CD8-positive, alpha-beta memory T cell (primary cell): Measurements from ENCODE around the gene NUP93. TPM values are rescaled to one million over a fixed set of nuclear protein-coding genes. Genes with fewer than 3 reads are reported as not detected.

ENCODE experiments used
- CTCF ChIA-PET: fragments of 350-600 bp; sonication (Branson Sonifier 250); formaldehyde crosslinking; loops from one replicate; lab custom pipeline; 2021; ENCODE audit warnings: antibody characterized with exemption; lab: Charles Lee
- POLR2A ChIA-PET: fragments of 350-600 bp; sonication (Branson Sonifier 250); formaldehyde crosslinking; loops from one replicate; lab custom pipeline; 2021; ENCODE audit warnings: antibody characterized with exemption; lab: Charles Lee
- DNase-seq, 5 donors: peaks; one replicate each; pipeline versions ENCODE4 v3.0.0 to v3.0.0-alpha.2; 2020 to 2022; ENCODE audit warnings: mixed read lengths in 1 of 5
- H3K27ac ChIP-seq: one replicate; pipeline ENCODE4 v1.7.0; 2013; ENCODE audit warnings: low read depth, mild to moderate bottlenecking, low read length, moderate library complexity
- H3K27me3 ChIP-seq: 2 replicates; pipeline ENCODE4 v1.7.0; 2013; ENCODE audit warnings: low read length, mild to moderate bottlenecking; ENCODE audit not compliant: insufficient read depth, poor library complexity, severe bottlenecking
- H3K36me3 ChIP-seq: 2 replicates; pipeline ENCODE4 v1.7.0; 2013; ENCODE audit warnings: mild to moderate bottlenecking, low read length, moderate library complexity; ENCODE audit not compliant: insufficient read depth
- H3K4me1 ChIP-seq: 2 replicates; pipeline ENCODE4 v1.7.0; 2013; ENCODE audit warnings: mild to moderate bottlenecking, low read length, moderate library complexity; ENCODE audit not compliant: insufficient read depth
- H3K4me3 ChIP-seq: 2 replicates; pipeline ENCODE4 v1.7.0; 2013; ENCODE audit warnings: mild to moderate bottlenecking, low read length
- H3K9me3 ChIP-seq: 2 replicates; pipeline ENCODE4 v1.7.0; 2013; ENCODE audit warnings: mild to moderate bottlenecking, low read length
- H3K27ac Mint-ChIP-seq, 8 donors: one replicate each; pipeline ENCODE4 v1.8.0; 2020 to 2021; ENCODE audit warnings: mixed read lengths in 8 of 8, mild to moderate bottlenecking in 6 of 8, inconsistent platforms in 3 of 8, moderate library complexity in 3 of 8
- H3K27me3 Mint-ChIP-seq, 2 donors: one replicate each; pipeline ENCODE4 v1.8.0; 2020 to 2021; ENCODE audit warnings: mixed read lengths in 2 of 2, mild to moderate bottlenecking in 1 of 2, moderate library complexity in 1 of 2
- H3K36me3 Mint-ChIP-seq, 3 donors: one replicate each; pipeline ENCODE4 v1.8.0; 2020 to 2021; ENCODE audit warnings: mixed read lengths in 3 of 3, inconsistent platforms in 1 of 3, mild to moderate bottlenecking in 1 of 3
- H3K4me1 Mint-ChIP-seq, 3 donors: one replicate each; pipeline ENCODE4 v1.8.0; 2020 to 2021; ENCODE audit warnings: mixed read lengths in 3 of 3, inconsistent platforms in 1 of 3, mild to moderate bottlenecking in 1 of 3
- H3K4me3 Mint-ChIP-seq, 7 donors: one replicate each; pipeline ENCODE4 v1.8.0; 2020 to 2021; ENCODE audit warnings: mixed read lengths in 7 of 7, mild to moderate bottlenecking in 6 of 7, moderate library complexity in 4 of 7, inconsistent platforms in 2 of 7
- H3K9me3 Mint-ChIP-seq, 5 donors: one replicate each; pipeline ENCODE4 v1.8.0; 2020 to 2022; ENCODE audit warnings: mixed read lengths in 5 of 5, mild to moderate bottlenecking in 3 of 5, moderate library complexity in 2 of 5, inconsistent platforms in 1 of 5
- polyA plus RNA-seq: library from polyadenylated mRNA; unstranded; fragments of 300-500 nt; fragmentation: Illumina TruSeq; gene quantifications from one replicate; pipeline ENCODE4 v1.2.3, GENCODE V29; 2021
- total RNA-seq, 2 experiments: library from RNA; stranded (reverse); gene quantifications; one replicate each; pipeline ENCODE4 v1.2.3, GENCODE V29; 2021

The NUP93 gene
- total and polyA plus RNA-seq, 3 experiments from 2014 or later, result 93.8 to 155 (median 153) TPM

GRCh38 chr16:56686758-56687157, 43.2 kb upstream of the NUP93 start:
- H3K4me3 Mint-ChIP-seq, result peak overlapping the region in 1 of 7 donors; percentile 28
- Histone ChIP-seq H3K36me3 (no peaks in the 10 kb centered on the region), H3K27ac (no peak overlapping the region), H3K9me3 (no peaks in the 10 kb centered on the region), H3K4me3 (no peak overlapping the region), H3K4me1 (peaks cover 13% of the 10 kb centered on the region), H3K27me3 (no peaks in the 10 kb centered on the region)
- DNase-seq, result no peak
- no peak overlapping the region for H3K27ac Mint-ChIP-seq
- peaks cover 3 to 6% (median 6%) of the 10 kb centered on the region in 3 donors for H3K36me3 Mint-ChIP-seq
- peaks cover 0 to 3% (median 0%) of the 10 kb centered on the region in 5 donors for H3K9me3 Mint-ChIP-seq
- H3K27me3 Mint-ChIP-seq, result peaks cover 2 to 5% of the 10 kb centered on the region in 2 donors
- ChIA-PET CTCF (no interaction called here), POLR2A (no interaction called here)
- peaks cover 21 to 22% (median 21%) of the 10 kb centered on the region in 3 donors for H3K4me1 Mint-ChIP-seq

- no peaks in the 10 kb centered on the region for H3K36me3 ChIP-seq
- H3K4me1 Mint-ChIP-seq, result peaks cover 8% of the 10 kb centered on the region in 3 donors
- H3K36me3 Mint-ChIP-seq, result peaks cover 3 to 6% (median 3%) of the 10 kb centered on the region in 3 donors
- peaks cover 2% of the 10 kb centered on the region for H3K4me1 ChIP-seq
- peaks cover 0 to 3% (median 0%) of the 10 kb centered on the region in 5 donors for H3K9me3 Mint-ChIP-seq
- H3K27me3 ChIP-seq, result no peaks in the 10 kb centered on the region
- H3K9me3 ChIP-seq, result no peaks in the 10 kb centered on the region
- H3K27me3 Mint-ChIP-seq, result peaks cover 2 to 5% of the 10 kb centered on the region in 2 donors
- no peak overlapping the region for H3K27ac Mint-ChIP-seq
- POLR2A ChIA-PET, result no interaction called here
- H3K27ac ChIP-seq, result no peak overlapping the region
- peak overlapping the region in 1 of 7 donors; percentile 10 for H3K4me3 Mint-ChIP-seq
- H3K4me3 ChIP-seq, result no peak overlapping the region
- CTCF ChIA-PET, result no interaction called here
- DNase-seq, result no peak
Observed at GRCh38 chr16:56688762-56689161, 41.2 kb upstream of the NUP93 start.

- peaks cover 3 to 5% (median 3%) of the 10 kb centered on the region in 3 donors for H3K36me3 Mint-ChIP-seq
- H3K27me3 Mint-ChIP-seq, result peaks cover 2 to 5% of the 10 kb centered on the region in 2 donors
- Histone ChIP-seq H3K4me3 (no peak overlapping the region), H3K27ac (no peak overlapping the region), H3K27me3 (no peaks in the 10 kb centered on the region), H3K9me3 (no peaks in the 10 kb centered on the region), H3K4me1 (no peaks in the 10 kb centered on the region), H3K36me3 (no peaks in the 10 kb centered on the region)
- ChIA-PET POLR2A (no interaction called here), CTCF (no interaction called here)
- peaks cover 4% of the 10 kb centered on the region in 3 donors for H3K4me1 Mint-ChIP-seq
- no peak for DNase-seq
- peaks cover 0 to 3% (median 0%) of the 10 kb centered on the region in 5 donors for H3K9me3 Mint-ChIP-seq
- no peak overlapping the region for H3K27ac Mint-ChIP-seq
- no peak overlapping the region for H3K4me3 Mint-ChIP-seq
Observed at GRCh38 chr16:56689171-56689570, 40.8 kb upstream of the NUP93 start.

- no peak for DNase-seq
- CTCF ChIA-PET, result interaction anchor here (1.1 kb wide), 1 partner anchor 47 kb away, joined by 3 read pairs; no protein-coding TSS in a partner anchor
- no peaks in the 10 kb centered on the region for H3K4me1 Mint-ChIP-seq
- Histone ChIP-seq H3K4me3 (no peak overlapping the region), H3K27me3 (no peaks in the 10 kb centered on the region), H3K9me3 (no peaks in the 10 kb centered on the region), H3K36me3 (no peaks in the 10 kb centered on the region), H3K4me1 (no peaks in the 10 kb centered on the region), H3K27ac (no peak overlapping the region)
- H3K27me3 Mint-ChIP-seq, result peaks cover 2 to 5% of the 10 kb centered on the region in 2 donors
- H3K27ac Mint-ChIP-seq, result no peak overlapping the region
- peaks cover 3% of the 10 kb centered on the region in 3 donors for H3K36me3 Mint-ChIP-seq
- H3K4me3 Mint-ChIP-seq, result no peak overlapping the region
- peaks cover 0 to 3% (median 0%) of the 10 kb centered on the region in 5 donors for H3K9me3 Mint-ChIP-seq
- POLR2A ChIA-PET, result no interaction called here
Observed at GRCh38 chr16:56690420-56691122, 39.4 kb upstream of the NUP93 start.

GRCh38 chr16:56691885-56692284, 38.0 kb upstream of the NUP93 start:
- no peaks in the 10 kb centered on the region for H3K36me3 Mint-ChIP-seq
- Histone ChIP-seq H3K4me1 (no peaks in the 10 kb centered on the region), H3K36me3 (no peaks in the 10 kb centered on the region), H3K9me3 (no peaks in the 10 kb centered on the region), H3K27ac (no peak overlapping the region), H3K27me3 (no peaks in the 10 kb centered on the region), H3K4me3 (no peak overlapping the region)
- no peak for DNase-seq
- POLR2A ChIA-PET, result no interaction called here
- CTCF ChIA-PET, result interaction anchor here (2.6 kb wide), 1 partner anchor 10 kb away, joined by 11 read pairs; no protein-coding TSS in a partner anchor
- no peaks in the 10 kb centered on the region for H3K4me1 Mint-ChIP-seq
- no peak overlapping the region for H3K4me3 Mint-ChIP-seq
- H3K27me3 Mint-ChIP-seq, result peaks cover 2 to 5% of the 10 kb centered on the region in 2 donors
- no peak overlapping the region for H3K27ac Mint-ChIP-seq
- H3K9me3 Mint-ChIP-seq, result no peaks in the 10 kb centered on the region

GRCh38 chr16:56695246-56695645, 34.7 kb upstream of the NUP93 start:
- POLR2A ChIA-PET, result no interaction called here
- Mint-ChIP-seq H3K9me3 (peaks cover 0 to 2% (median 0%) of the 10 kb centered on the region in 5 donors), H3K36me3 (peaks cover 0 to 6% (median 0%) of the 10 kb centered on the region in 3 donors), H3K27me3 (peaks cover 2 to 5% of the 10 kb centered on the region in 2 donors), H3K27ac (no peak overlapping the region), H3K4me3 (no peak overlapping the region), H3K4me1 (no peaks in the 10 kb centered on the region)
- no peak overlapping the region for H3K27ac ChIP-seq
- no peak overlapping the region for H3K4me3 ChIP-seq
- H3K27me3 ChIP-seq, result no peaks in the 10 kb centered on the region
- CTCF ChIA-PET, result interaction anchor here (0.7 to 1.3 kb wide), 3 partner anchors 9 to 117 kb away, joined by 3 to 5 read pairs (median 3); no protein-coding TSS in a partner anchor
- H3K36me3 ChIP-seq, result no peaks in the 10 kb centered on the region
- H3K9me3 ChIP-seq, result no peaks in the 10 kb centered on the region
- DNase-seq, result no peak
- no peaks in the 10 kb centered on the region for H3K4me1 ChIP-seq

- Mint-ChIP-seq H3K27ac (no peak overlapping the region), H3K4me1 (peaks cover 6 to 11% (median 10%) of the 10 kb centered on the region in 3 donors), H3K27me3 (no peaks in the 10 kb centered on the region), H3K4me3 (no peak overlapping the region), H3K36me3 (peaks cover 0 to 6% (median 0%) of the 10 kb centered on the region in 3 donors), H3K9me3 (peaks cover 0 to 2% (median 0%) of the 10 kb centered on the region in 5 donors)
- Histone ChIP-seq H3K27ac (no peak overlapping the region), H3K36me3 (no peaks in the 10 kb centered on the region), H3K4me3 (no peak overlapping the region), H3K4me1 (peaks cover 11% of the 10 kb centered on the region), H3K9me3 (no peaks in the 10 kb centered on the region), H3K27me3 (no peaks in the 10 kb centered on the region)
- CTCF ChIA-PET, result interaction anchor here (0.9 to 1.0 kb wide), 2 partner anchors 25 to 94 kb away, joined by 3 read pairs; no protein-coding TSS in a partner anchor
- DNase-seq, result no peak
- POLR2A ChIA-PET, result interaction anchor here (0.7 kb wide), 2 partner anchors 136 to 481 kb away, joined by 7 to 11 read pairs; no protein-coding TSS in a partner anchor
Observed at GRCh38 chr16:56697456-56698155, 32.3 kb upstream of the NUP93 start.
